ENCODE data around the gene VPS25. TPM values are rescaled to one million over a fixed set of nuclear protein-coding genes. Genes with fewer than 3 reads are reported as not detected.

The VPS25 gene
- total RNA-seq, 1 experiment from 2014 or later = 37.7 TPM

DNA sequence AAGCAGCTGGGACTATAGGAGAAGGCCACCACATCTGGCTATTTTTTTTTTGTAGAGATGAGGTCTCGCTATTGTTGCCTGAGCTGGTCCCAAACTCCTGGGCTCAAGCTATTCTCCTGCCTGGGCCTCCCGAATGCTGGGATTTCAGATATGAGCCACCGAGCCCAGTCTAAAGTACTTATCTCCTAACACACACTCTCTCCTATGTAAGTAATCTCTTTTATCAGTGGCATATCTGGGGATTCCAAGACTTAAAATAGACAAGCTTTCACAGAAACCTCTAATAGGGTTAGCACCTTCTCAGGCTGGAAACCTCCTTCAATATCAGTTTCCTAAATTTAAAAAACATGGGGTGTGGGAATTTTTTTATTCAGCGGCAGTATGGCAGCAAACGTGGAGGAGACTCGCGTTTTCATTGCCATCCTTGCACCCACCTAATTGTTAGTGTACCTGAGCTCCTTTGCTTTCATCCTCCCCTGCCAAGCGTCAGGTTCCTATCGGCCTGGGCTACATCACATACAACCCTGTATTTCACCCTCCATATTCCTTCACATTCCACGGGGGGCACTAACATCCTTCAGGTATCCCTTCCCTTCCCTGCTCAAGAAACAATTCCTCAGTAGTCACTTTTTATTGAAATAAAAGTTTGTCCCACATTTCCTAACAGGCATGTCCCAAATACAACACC lies 29.5 kb upstream of the VPS25 start:
- DNase-seq (ENCODE audit: low read depth, low spot score) = no peak
- no peaks in the 10 kb centered on the region for H3K36me3 ChIP-seq (ENCODE audit: control insufficient read depth, insufficient read depth, low read length)
- H3K27ac ChIP-seq (ENCODE audit: low read length) = peak overlapping the region; percentile 79
- no peak for ATAC-seq
- POLR2A ChIA-PET = no interaction called here
- H3K4me1 ChIP-seq (ENCODE audit: control insufficient read depth, insufficient read depth, low read length) = no peaks in the 10 kb centered on the region
- H3K4me3 ChIP-seq (ENCODE audit: low read depth in 2 of 2, low read length in 2 of 2) = peak overlapping the region; percentile 58 to 70
- no TSS peak for BruUV-seq (replicated peaks)
- intact Hi-C loops (cut with micrococcal nuclease; ENCODE audit: unreplicated experiment) = no loop called here
- no peaks in the 10 kb centered on the region for H3K27me3 ChIP-seq (ENCODE audit: control insufficient read depth, insufficient read depth, low read length)
- no peaks in the 10 kb centered on the region for H3K9me3 ChIP-seq (ENCODE audit: control insufficient read depth, insufficient read depth, low read depth, low read length)
- in situ Hi-C loops (cut with HindIII; ENCODE audit: low pct_unique_long_range_greater_than_20kb, low sequenced_read_pairs) = no loop called here
- TF ChIP-seq SIN3A (IDR thresholded peaks at IDR 0.05; ENCODE audit: borderline replicate concordance, insufficient read depth, low read depth, low read length) (no peak), POLR2AphosphoS5 (IDR thresholded peaks at IDR 0.05; ENCODE audit: low read depth, low read length) (no peak), TCF7L2 (IDR thresholded peaks at IDR 0.05; ENCODE audit: low read depth, low read length) (no peak), CTCF (IDR thresholded peaks at IDR 0.05) (no peak)
- TF ChIP-seq, protein P1, sequence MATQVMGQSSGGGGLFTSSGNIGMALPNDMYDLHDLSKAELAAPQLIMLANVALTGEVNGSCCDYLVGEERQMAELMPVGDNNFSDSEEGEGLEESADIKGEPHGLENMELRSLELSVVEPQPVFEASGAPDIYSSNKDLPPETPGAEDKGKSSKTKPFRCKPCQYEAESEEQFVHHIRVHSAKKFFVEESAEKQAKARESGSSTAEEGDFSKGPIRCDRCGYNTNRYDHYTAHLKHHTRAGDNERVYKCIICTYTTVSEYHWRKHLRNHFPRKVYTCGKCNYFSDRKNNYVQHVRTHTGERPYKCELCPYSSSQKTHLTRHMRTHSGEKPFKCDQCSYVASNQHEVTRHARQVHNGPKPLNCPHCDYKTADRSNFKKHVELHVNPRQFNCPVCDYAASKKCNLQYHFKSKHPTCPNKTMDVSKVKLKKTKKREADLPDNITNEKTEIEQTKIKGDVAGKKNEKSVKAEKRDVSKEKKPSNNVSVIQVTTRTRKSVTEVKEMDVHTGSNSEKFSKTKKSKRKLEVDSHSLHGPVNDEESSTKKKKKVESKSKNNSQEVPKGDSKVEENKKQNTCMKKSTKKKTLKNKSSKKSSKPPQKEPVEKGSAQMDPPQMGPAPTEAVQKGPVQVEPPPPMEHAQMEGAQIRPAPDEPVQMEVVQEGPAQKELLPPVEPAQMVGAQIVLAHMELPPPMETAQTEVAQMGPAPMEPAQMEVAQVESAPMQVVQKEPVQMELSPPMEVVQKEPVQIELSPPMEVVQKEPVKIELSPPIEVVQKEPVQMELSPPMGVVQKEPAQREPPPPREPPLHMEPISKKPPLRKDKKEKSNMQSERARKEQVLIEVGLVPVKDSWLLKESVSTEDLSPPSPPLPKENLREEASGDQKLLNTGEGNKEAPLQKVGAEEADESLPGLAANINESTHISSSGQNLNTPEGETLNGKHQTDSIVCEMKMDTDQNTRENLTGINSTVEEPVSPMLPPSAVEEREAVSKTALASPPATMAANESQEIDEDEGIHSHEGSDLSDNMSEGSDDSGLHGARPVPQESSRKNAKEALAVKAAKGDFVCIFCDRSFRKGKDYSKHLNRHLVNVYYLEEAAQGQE (IDR thresholded peaks at IDR 0.05; ENCODE audit: insufficient read depth in 1 of 2, low read depth in 2 of 2, low read length in 1 of 2) = no peak
- CTCF ChIA-PET = interaction anchor here (0.8 kb wide), 1 partner anchor 20 kb away, joined by 3 read pairs; no protein-coding TSS in a partner anchor

- H3K4me1 ChIP-seq (ENCODE audit: control insufficient read depth, insufficient read depth, low read length) = no peaks in the 10 kb centered on the region
- ChIA-PET POLR2A (no interaction called here), CTCF (no interaction called here)
- H3K27me3 ChIP-seq (ENCODE audit: control insufficient read depth, insufficient read depth, low read length) = no peaks in the 10 kb centered on the region
- no peak for DNase-seq (ENCODE audit: low read depth, low spot score)
- no TSS peak for BruUV-seq (replicated peaks)
- peak overlapping the region; percentile 58 to 70 for H3K4me3 ChIP-seq (ENCODE audit: low read depth in 2 of 2, low read length in 2 of 2)
- H3K9me3 ChIP-seq (ENCODE audit: control insufficient read depth, insufficient read depth, low read depth, low read length) = no peaks in the 10 kb centered on the region
- in situ Hi-C loops (cut with HindIII; ENCODE audit: low pct_unique_long_range_greater_than_20kb, low sequenced_read_pairs) (no loop called here), intact Hi-C loops (cut with micrococcal nuclease; ENCODE audit: unreplicated experiment) (no loop called here)
- TF ChIP-seq SIN3A (IDR thresholded peaks at IDR 0.05; ENCODE audit: borderline replicate concordance, insufficient read depth, low read depth, low read length) = no peak
- no peak for TF ChIP-seq CTCF (IDR thresholded peaks at IDR 0.05)
- TF ChIP-seq, protein P1 (IDR thresholded peaks at IDR 0.05; ENCODE audit: insufficient read depth in 1 of 2, low read depth in 2 of 2, low read length in 1 of 2) = no peak
- TF ChIP-seq POLR2AphosphoS5 (IDR thresholded peaks at IDR 0.05; ENCODE audit: low read depth, low read length) = no peak
- TF ChIP-seq TCF7L2 (IDR thresholded peaks at IDR 0.05; ENCODE audit: low read depth, low read length) = no peak
- peak; percentile 95 for ATAC-seq
- H3K27ac ChIP-seq (ENCODE audit: low read length) = peak overlapping the region; percentile 79
- no peaks in the 10 kb centered on the region for H3K36me3 ChIP-seq (ENCODE audit: control insufficient read depth, insufficient read depth, low read length)
These were observed 28.9 kb upstream of the VPS25 start for GRCh38 chr17:42744283-42744805.

Data from Panc1 (cell line).